RWPE2 (cell line): ENCODE results near the gene CCSER1.

Experiments
- ATAC-seq: fragments of 200-7000 bp; cut with Tn5 transposase; 3 replicates; pipeline ENCODE4 v1.9.1; 2021; ENCODE audit warnings: low read depth
- DNase-seq: peaks from one replicate; pipeline ENCODE4 v3.0.0-alpha.2; 2020; ENCODE audit warnings: low spot score
- H3K27ac ChIP-seq: fragments of 450-650 bp; 2 replicates; pipeline ENCODE4 v1.5.1; 2017; ENCODE audit warnings: mild to moderate bottlenecking; ENCODE audit not compliant: poor library complexity, severe bottlenecking
- H3K27me3 ChIP-seq: fragments of 250-450 bp; sonication (Bioruptor Pico); 2 replicates; pipeline ENCODE4 v1.5.1; 2021; ENCODE audit warnings: mild to moderate bottlenecking, moderate library complexity; ENCODE audit not compliant: insufficient read depth, poor library complexity, severe bottlenecking
- H3K36me3 ChIP-seq: fragments of 250-450 bp; sonication (Bioruptor Pico); 2 replicates; pipeline ENCODE4 v1.5.1; 2020; ENCODE audit warnings: low read depth, mild to moderate bottlenecking, moderate library complexity
- H3K4me1 ChIP-seq: fragments of 250-450 bp; sonication (Bioruptor Pico); 2 replicates; pipeline ENCODE4 v1.5.1; 2021; ENCODE audit warnings: mild to moderate bottlenecking, moderate library complexity; ENCODE audit not compliant: insufficient read depth, poor library complexity, severe bottlenecking
- H3K4me3 ChIP-seq: fragments of 250-450 bp; sonication (Bioruptor Pico); 2 replicates; pipeline ENCODE4 v1.5.1; 2021; ENCODE audit warnings: mild to moderate bottlenecking, moderate library complexity; ENCODE audit not compliant: severe bottlenecking
- H3K9me3 ChIP-seq: fragments of 250-450 bp; sonication (Bioruptor Pico); 2 replicates; pipeline ENCODE4 v1.5.1; 2021; ENCODE audit warnings: mild to moderate bottlenecking, moderate library complexity; ENCODE audit not compliant: severe bottlenecking
- TF ChIP-seq, protein P1 (sequence below): fragments of 450-650 bp; IDR thresholded peaks from one replicate; pipeline ENCODE4 v1.5.1; 2017; ENCODE audit warnings: mild to moderate bottlenecking, moderate library complexity; ENCODE audit not compliant: poor library complexity, severe bottlenecking

Gene CCSER1

DNA sequence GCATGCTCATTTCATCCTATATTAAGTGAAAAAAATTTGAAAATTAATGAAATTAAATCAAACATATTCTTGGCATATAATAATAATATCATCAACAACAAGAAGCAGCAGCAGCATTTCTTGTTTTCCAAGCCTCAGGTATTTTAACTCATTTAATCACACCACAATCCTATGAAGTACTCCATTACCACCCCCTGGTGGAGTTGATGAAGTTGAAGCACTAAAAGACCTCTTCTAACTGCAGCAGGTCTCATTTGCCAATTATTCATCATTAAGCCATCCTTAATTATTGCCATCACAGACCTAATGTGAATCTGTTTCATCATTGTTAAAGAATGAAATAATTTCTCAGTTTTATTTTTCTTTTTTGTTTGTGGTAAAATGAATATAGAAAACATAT lies 1375.2 kb downstream of the CCSER1 start:
- Histone ChIP-seq H3K4me1 (no peaks in the 10 kb centered on the region), H3K4me3 (no peak overlapping the region), H3K27ac (no peak overlapping the region), H3K27me3 (no peaks in the 10 kb centered on the region), H3K36me3 (no peaks in the 10 kb centered on the region), H3K9me3 (no peaks in the 10 kb centered on the region)
- DNase-seq = no peak
- TF ChIP-seq, protein P1, sequence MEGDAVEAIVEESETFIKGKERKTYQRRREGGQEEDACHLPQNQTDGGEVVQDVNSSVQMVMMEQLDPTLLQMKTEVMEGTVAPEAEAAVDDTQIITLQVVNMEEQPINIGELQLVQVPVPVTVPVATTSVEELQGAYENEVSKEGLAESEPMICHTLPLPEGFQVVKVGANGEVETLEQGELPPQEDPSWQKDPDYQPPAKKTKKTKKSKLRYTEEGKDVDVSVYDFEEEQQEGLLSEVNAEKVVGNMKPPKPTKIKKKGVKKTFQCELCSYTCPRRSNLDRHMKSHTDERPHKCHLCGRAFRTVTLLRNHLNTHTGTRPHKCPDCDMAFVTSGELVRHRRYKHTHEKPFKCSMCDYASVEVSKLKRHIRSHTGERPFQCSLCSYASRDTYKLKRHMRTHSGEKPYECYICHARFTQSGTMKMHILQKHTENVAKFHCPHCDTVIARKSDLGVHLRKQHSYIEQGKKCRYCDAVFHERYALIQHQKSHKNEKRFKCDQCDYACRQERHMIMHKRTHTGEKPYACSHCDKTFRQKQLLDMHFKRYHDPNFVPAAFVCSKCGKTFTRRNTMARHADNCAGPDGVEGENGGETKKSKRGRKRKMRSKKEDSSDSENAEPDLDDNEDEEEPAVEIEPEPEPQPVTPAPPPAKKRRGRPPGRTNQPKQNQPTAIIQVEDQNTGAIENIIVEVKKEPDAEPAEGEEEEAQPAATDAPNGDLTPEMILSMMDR = peak; percentile 37
- no peak for ATAC-seq

DNA sequence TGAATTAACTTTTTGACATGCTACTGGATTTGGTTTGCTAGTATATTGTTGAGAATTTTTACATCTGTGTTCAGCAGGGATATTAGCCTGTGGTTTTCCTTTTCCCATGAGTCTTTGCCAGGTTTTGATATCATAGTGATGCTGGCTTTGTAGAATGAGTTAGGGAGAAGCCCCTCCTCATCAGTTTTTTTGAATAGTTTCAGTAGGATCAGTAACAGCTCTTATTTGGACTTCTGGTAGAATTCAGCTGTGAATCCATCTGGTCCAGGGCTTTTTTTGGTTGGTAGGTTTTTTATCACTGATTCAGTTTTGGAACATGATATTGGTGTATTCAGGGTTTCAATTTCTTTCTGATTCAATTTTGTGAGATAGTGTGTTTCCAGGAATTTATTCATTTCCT lies 1386.1 kb downstream of the CCSER1 start:
- DNase-seq (no peak), ATAC-seq (no peak)
- TF ChIP-seq, protein P1 = no peak

DNA sequence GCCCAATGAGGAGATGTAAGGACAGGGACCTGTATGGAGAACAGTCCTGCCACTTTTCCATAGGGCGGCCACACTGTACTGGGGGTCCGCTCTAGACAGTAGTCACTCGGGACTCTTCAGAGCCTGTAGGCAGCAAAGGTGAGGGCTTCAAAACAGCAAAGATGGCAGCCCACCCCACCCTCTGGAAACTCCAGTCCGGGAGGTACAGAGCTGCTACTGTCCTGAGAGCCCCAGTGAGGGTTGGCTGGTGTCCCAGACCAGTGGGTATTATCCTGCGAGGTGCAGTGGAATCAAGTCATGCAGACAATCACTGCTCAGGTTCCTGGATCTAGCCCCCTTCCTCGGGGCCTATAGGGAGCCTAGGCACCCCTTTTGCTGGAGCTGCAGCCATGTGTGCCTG lies 1392.0 kb downstream of the CCSER1 start:
- no peak for ATAC-seq
- TF ChIP-seq, protein P1 = no peak
- H3K27ac ChIP-seq = no peak overlapping the region
- no peaks in the 10 kb centered on the region for H3K27me3 ChIP-seq
- H3K36me3 ChIP-seq = no peaks in the 10 kb centered on the region
- DNase-seq = no peak
- H3K9me3 ChIP-seq = no peaks in the 10 kb centered on the region
- no peaks in the 10 kb centered on the region for H3K4me1 ChIP-seq
- no peak overlapping the region for H3K4me3 ChIP-seq

More for the DNA sequence above, 1386.1 kb downstream of the CCSER1 start:
- Histone ChIP-seq H3K36me3 (no peaks in the 10 kb centered on the region), H3K27ac (no peak overlapping the region), H3K4me1 (no peaks in the 10 kb centered on the region), H3K4me3 (no peak overlapping the region), H3K27me3 (no peaks in the 10 kb centered on the region), H3K9me3 (no peaks in the 10 kb centered on the region)

DNA sequence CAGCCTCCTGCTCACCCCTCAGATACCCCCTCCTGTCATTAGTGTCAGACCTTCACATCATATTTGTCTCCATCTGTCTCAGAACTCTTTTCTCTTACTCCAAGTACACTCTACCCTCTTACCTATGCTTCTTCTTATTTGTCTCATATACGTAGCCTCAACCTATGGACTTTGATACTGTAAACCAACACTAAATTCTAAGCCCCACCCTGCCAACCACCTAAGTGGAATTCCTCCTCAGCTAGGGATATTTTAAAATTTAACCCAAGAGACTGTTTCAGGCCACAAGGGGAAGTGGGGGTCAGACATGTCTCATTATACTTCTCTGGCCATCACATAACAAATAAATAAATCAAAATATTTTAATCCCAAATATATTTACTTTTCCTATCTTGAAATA lies 1398.4 kb downstream of the CCSER1 start:
- no peak overlapping the region for H3K4me3 ChIP-seq
- no peaks in the 10 kb centered on the region for H3K4me1 ChIP-seq
- no peaks in the 10 kb centered on the region for H3K36me3 ChIP-seq
- H3K9me3 ChIP-seq = no peaks in the 10 kb centered on the region
- TF ChIP-seq, protein P1 = no peak
- H3K27me3 ChIP-seq = no peaks in the 10 kb centered on the region
- H3K27ac ChIP-seq = no peak overlapping the region
- DNase-seq (no peak), ATAC-seq (no peak)

DNA sequence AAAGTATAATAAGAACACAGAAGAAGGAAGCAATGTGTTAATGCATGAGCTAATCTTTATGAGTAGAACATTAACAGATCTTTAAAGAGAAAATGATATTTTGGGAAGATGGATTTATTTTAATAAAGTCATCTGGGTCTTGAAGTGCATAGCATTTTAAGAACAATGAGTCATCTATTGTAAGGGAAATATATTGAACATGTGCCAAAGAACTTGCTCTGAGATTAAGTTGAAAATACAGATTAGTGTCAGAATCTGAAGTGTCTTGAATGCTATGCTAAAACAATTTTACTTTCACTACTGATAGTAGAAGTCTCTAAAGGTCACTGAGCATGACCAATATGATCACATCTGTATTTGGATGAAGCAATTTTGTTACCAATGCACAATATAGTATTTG lies 1399.9 kb downstream of the CCSER1 start:
- ATAC-seq (no peak), DNase-seq (no peak)
- Histone ChIP-seq H3K27ac (no peak overlapping the region), H3K9me3 (no peaks in the 10 kb centered on the region), H3K4me1 (no peaks in the 10 kb centered on the region), H3K4me3 (no peak overlapping the region), H3K27me3 (no peaks in the 10 kb centered on the region), H3K36me3 (no peaks in the 10 kb centered on the region)
- TF ChIP-seq, protein P1 = no peak
